Erythroblast (primary cell): ENCODE results near the gene WNT7A.

Experiments used
- GATA1 ChIP-seq: IDR thresholded peaks from 2 replicates; pipeline ENCODE4 v1.6.1; 2011; ENCODE audit warnings: low read depth, mild to moderate bottlenecking, control low read depth, low read length, moderate library complexity
- POLR2A ChIP-seq: IDR thresholded peaks from 2 replicates; pipeline ENCODE4 v1.6.1; 2011; ENCODE audit warnings: mild to moderate bottlenecking, low read length

GRCh38 chr3:13793451-13793850 lies 86.4 kb downstream of the WNT7A start:
- TF ChIP-seq POLR2A (no peak), GATA1 (no peak)
